ENCODE measurements around the gene C16orf54. TPM values are rescaled to one million over a fixed set of nuclear protein-coding genes. Genes with fewer than 3 reads are reported as not detected.

Gene C16orf54
- total and polyA plus RNA-seq, 2 of the 4 experiments (the other 2 are of a cell fraction), result not detected

DNA sequence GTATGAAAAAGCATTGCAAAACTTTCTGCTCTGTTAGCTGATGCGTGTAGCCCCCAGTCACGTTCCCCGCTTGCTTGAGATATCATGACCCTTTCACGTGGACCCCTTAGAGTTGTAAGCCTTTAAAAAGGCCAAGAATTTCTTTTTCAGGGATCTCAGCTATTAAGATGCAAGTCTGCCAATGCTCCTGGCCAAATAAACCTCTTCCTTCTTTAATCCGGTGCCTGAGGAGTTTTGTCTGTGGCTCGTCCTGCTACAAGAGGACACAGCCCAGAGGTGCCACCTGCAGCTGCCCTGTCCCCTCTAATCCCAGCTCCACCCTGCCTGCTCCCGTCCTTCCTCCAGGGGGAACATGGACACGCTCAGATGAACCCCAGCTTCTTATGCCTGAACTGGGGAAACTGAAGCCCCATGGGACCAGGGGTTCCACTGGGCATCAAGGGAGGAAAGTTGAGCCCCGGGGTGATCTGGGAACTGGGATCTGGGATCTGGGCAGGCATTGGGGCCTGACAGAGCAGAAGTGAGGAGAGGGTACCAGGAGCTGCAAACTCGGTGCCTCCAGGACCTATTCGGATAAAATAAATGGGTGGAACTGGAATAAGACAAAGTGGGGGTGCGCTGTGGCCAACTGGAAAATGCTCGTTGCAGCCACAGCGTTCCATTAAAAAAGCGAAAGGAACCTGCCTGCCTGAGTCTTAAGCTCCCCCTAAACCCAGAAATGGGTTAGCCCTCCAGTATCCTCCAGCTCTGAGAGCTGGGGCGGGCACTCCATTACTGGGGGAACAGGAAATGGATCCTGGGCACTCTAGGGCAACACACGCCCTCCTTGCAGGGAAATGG lies 47.1 kb downstream of the C16orf54 start:
- Histone ChIP-seq H3K56ac (ENCODE audit: extremely low read depth, insufficient read depth, low read length) (no peak overlapping the region), H3K27ac (ENCODE audit: insufficient read depth, low read length) (no peak overlapping the region), H2BK15ac (ENCODE audit: low read depth, low read length) (no peak overlapping the region), H3K4me2 (ENCODE audit: low read depth, low read length) (no peak overlapping the region), H3K4ac (ENCODE audit: low read depth, low read length) (no peak overlapping the region), H3K4me3 (ENCODE audit: insufficient read depth, low read depth, low read length) (no peak overlapping the region), H3K36me3 (ENCODE audit: control insufficient read depth, insufficient read depth, low read length) (no peaks in the 10 kb centered on the region), H3K9me3 (ENCODE audit: control insufficient read depth, insufficient read depth, low read length) (no peaks in the 10 kb centered on the region), H4K91ac (ENCODE audit: insufficient read depth, low read depth, low read length) (no peak overlapping the region), H2AK5ac (ENCODE audit: low read depth, low read length) (no peak overlapping the region), H4K8ac (ENCODE audit: low read depth in 2 of 2, low read length in 2 of 2) (no peak overlapping the region), H2BK120ac (ENCODE audit: low read depth, low read length) (no peak overlapping the region), H3K14ac (replicated peaks; ENCODE audit: low read depth, low read length) (no peak overlapping the region), H2BK5ac (ENCODE audit: low read depth, low read length, poor library complexity, severe bottlenecking) (no peak overlapping the region), H2BK20ac (ENCODE audit: low read depth, low read length) (no peak overlapping the region), H2AK9ac (replicated peaks; ENCODE audit: low read depth, low read length, poor library complexity) (no peak overlapping the region), H3K9me1 (ENCODE audit: insufficient read depth, low read length) (no peaks in the 10 kb centered on the region), H3K23ac (ENCODE audit: low read depth, low read length) (no peak overlapping the region), H4K20me1 (ENCODE audit: insufficient read depth, low read length) (no peaks in the 10 kb centered on the region), H3K18ac (ENCODE audit: low read depth, low read length) (no peak overlapping the region), H4K5ac (ENCODE audit: low read depth, low read length) (no peak overlapping the region), H3K9ac (ENCODE audit: low read depth, low read length) (no peak overlapping the region), H3K79me1 (ENCODE audit: low read depth in 1 of 2, low read length in 2 of 2) (no peaks in the 10 kb centered on the region), H3K27me3 (ENCODE audit: control insufficient read depth, insufficient read depth, low read length) (peaks cover 10% of the 10 kb centered on the region; the same call in 1 of the 2 replicates), H2AFZ (replicated peaks; ENCODE audit: low read length, poor library complexity) (peak overlapping the region; percentile 10), H3K4me1 (ENCODE audit: control insufficient read depth, insufficient read depth, low read length) (no peaks in the 10 kb centered on the region)
- no peak for ATAC-seq (ENCODE audit: low read depth)
- 61% methylated on average over 7 of the region's 17 CpGs; no CpG with 5 or more reads in 1 of the 2 experiments for WGBS, 2 experiments (ENCODE audit: extremely low coverage in 2 of 2, insufficient read length in 1 of 2)
- no peak for DNase-seq
- dilution Hi-C loops (cut with HindIII; ENCODE audit: low sequenced_read_pairs, unreplicated experiment) (no loop called here), in situ Hi-C loops (cut with MboI; ENCODE audit: low sequenced_read_pairs) (loop anchor here (10.0 kb wide), 2 partner anchors 64 to 326 kb away; partner anchors contain the start of gene C16orf92), intact Hi-C loops (cut with micrococcal nuclease) (no loop called here)
- no TSS peak for BruUV-seq (replicated peaks)
- ChIA-PET CTCF (interaction anchor here (0.7 kb wide), 1 partner anchor 25 kb away, joined by 4 read pairs; no protein-coding TSS in a partner anchor), POLR2A (ENCODE audit: unreplicated experiment) (no interaction called here)
- TF ChIP-seq FOS (IDR thresholded peaks at IDR 0.05; ENCODE audit: low read depth, low read length), result no peak
- no peak for TF ChIP-seq ELK1 (IDR thresholded peaks at IDR 0.05; ENCODE audit: borderline replicate concordance, low read depth, low read length)
- no peak for TF ChIP-seq RFX5 (IDR thresholded peaks at IDR 0.05; ENCODE audit: low read depth, low read length)
- TF ChIP-seq CEBPB (IDR thresholded peaks at IDR 0.05; ENCODE audit: low read depth, low read length), result no peak
- TF ChIP-seq NFE2L2 (IDR thresholded peaks at IDR 0.05; ENCODE audit: low read depth, low read length), result no peak
- no peak for TF ChIP-seq MXI1 (IDR thresholded peaks at IDR 0.05; ENCODE audit: borderline replicate concordance, low read depth, low read length)
- no peak for TF ChIP-seq POLR2A (IDR thresholded peaks at IDR 0.05; ENCODE audit: low read depth, low read length)
- no peak for TF ChIP-seq RCOR1 (IDR thresholded peaks at IDR 0.05; ENCODE audit: insufficient replicate concordance, low read length)
- TF ChIP-seq RAD21 (IDR thresholded peaks at IDR 0.05; ENCODE audit: low read length), result no peak
- TF ChIP-seq SMC3 (IDR thresholded peaks at IDR 0.05; ENCODE audit: low read depth, low read length), result no peak
- no peak for TF ChIP-seq MAZ (IDR thresholded peaks at IDR 0.05; ENCODE audit: borderline replicate concordance, low read depth, low read length)
- TF ChIP-seq, protein P1, sequence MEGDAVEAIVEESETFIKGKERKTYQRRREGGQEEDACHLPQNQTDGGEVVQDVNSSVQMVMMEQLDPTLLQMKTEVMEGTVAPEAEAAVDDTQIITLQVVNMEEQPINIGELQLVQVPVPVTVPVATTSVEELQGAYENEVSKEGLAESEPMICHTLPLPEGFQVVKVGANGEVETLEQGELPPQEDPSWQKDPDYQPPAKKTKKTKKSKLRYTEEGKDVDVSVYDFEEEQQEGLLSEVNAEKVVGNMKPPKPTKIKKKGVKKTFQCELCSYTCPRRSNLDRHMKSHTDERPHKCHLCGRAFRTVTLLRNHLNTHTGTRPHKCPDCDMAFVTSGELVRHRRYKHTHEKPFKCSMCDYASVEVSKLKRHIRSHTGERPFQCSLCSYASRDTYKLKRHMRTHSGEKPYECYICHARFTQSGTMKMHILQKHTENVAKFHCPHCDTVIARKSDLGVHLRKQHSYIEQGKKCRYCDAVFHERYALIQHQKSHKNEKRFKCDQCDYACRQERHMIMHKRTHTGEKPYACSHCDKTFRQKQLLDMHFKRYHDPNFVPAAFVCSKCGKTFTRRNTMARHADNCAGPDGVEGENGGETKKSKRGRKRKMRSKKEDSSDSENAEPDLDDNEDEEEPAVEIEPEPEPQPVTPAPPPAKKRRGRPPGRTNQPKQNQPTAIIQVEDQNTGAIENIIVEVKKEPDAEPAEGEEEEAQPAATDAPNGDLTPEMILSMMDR (conservative IDR thresholded peaks at IDR 0.05; ENCODE audit: low read depth, low read length), result no peak
- no peak for TF ChIP-seq CHD1 (IDR thresholded peaks at IDR 0.05; ENCODE audit: low read depth, low read length)
- TF ChIP-seq MAFK (IDR thresholded peaks at IDR 0.05; ENCODE audit: low read depth, low read length), result no peak
- TF ChIP-seq BHLHE40 (IDR thresholded peaks at IDR 0.05; ENCODE audit: low read depth, low read length), result no peak

All from IMR-90 (cell line).